IPS-NIHi7 (cell line): ENCODE measurements around the gene ADM5.
A peak's percentile ranks its signal among the peaks of the same experiment; 100 is the strongest.

Experiments
- DNase-seq: peaks from one replicate; pipeline ENCODE4 v3.0.0; 2012; ENCODE audit warnings: mixed read lengths; ENCODE audit errors: extremely low spot score

Gene ADM5, protein sequence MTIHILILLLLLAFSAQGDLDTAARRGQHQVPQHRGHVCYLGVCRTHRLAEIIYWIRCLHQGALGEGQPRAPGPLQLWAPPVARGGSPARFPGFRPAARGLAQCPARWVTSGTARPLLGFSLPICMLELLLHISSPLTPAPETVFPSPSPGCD

DNA sequence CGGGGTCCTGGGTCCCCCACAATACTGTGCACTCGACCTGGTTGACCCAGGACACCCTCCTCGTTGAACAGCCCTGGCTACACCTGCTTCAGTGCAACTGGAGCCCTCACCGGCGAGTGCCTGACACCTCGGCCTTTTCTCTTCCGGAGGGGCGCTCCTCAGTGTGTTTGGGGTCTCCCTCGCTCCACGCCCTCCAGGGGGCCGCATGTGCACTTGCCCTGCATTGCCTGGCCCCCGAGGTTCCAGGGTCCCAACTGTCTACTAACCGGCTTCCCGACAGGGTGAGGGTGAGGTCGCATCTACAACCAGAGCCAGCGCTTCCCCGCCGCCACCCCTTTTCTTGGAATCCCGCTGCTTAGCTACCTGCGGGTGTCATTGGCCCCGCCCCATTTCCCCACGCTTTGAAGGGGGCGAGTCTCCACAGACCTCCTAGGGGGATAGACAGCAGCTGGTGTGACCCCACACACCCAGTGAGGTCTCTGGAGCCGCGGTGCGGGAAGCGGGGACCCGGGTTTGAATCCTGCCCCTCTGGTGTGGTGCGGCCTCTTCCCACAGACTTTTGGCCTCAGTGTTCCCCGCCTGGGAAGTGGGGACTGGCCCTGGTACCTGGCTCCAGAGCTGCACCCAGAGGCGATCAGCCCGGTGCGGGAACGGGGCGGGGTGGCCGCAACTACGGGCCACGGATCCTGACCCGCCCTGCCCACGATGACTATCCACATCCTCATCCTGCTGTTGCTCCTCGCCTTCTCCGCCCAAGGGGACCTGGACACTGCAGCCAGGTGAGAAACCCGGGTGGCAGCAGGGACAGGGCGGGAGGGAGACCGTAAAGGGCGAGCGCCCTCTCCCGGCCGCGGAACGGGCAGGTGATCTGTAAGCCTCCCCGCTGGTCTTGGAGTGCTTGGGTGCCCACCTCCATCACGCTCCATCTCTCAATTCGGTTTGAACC, at the start of gene ADM5:
ADM5 (plus strand) TSS at position 462 of the 946 bp plus-strand sequence; CDS start at position 706, 244 bp downstream.
- DNase-seq: peak; percentile 64

DNA sequence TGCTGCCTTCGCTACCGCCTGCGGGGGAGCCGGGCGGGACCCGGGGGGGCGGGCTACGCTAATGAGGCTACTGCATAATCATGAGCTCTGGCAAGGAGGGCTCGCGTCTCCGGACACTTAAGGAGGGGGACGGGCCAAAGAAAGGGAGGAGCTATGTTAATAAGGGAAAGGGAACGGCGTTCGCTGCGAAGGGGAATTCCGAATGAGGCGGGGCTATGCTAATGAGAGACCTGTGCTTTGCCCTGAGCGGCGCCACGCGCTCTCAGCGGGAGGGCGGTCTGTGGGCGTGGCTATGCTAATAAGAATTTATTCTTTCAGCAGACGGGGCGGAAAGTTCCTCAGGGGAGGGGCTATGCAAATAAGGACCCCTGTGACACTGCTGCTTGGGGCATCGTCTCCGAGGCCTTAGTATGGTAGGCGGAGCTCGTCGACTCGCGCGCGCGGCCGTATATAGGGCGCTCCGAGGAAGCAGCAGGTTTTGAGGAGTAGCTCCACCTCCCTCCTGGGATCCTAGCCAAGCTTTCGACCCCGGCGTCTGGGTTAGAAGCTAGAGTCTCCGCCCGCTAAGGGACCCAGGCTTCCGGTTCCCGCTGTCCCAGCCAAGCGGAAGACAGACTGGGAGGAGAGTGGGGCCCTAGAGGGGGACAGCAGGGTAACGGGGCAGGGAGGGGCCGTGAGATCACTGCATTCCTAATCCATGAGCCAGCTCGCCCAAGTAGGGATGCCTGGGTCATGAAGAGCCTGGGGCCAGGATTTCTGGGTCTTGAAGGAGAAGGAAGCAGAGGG, 49.1 kb upstream of the ADM5 start, which contains the start of gene RRAS:
RRAS (minus strand) TSS at position 31 of the 786 bp plus-strand sequence. CDS start 45 bp downstream, outside the sequence.
- DNase-seq: peak; percentile 96

DNA sequence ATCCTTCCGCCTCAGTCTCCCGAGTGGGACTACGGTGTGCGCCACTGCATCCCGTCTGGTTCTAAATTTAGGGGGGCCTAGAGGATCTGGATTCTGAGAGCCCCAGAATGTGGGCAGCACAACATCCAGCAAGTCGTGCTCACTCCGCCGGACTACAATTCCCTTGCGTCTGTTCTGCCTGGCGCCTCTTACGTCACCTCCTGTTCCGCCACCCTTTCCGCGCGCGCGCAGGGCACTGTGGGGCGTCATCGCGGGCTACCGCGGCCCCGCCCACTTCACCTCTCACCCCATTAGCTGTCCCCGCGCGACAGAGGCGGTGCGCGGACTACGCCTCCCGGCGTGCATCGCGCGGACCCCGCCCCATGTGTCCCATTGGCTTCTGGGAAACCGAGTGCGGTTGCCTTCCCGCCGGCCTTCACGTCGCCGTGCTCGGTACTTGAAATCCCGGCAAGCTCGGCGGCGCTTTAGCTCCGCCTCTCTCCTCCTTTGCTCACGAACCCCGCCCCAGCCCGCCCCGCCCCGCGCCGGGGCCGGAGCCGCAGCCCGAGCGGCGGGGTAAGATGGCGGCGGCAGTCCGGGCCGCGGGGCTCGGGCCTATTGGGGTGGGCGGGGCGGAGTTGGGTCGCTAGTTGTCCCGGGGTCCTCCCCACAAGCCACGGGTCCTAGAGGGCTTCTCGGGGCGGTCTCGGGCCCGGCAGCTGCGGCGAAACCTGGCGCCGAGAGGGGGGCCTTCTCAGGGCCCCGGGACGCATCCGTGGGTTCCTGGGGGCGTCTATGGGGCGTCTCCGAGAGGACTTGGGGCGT, 47.5 kb upstream of the ADM5 start, which contains the start of gene SCAF1:
SCAF1 (plus strand) TSS at position 522 of the 804 bp plus-strand sequence. CDS start 2,818 bp downstream, outside the sequence.
- DNase-seq: peak; percentile 95

DNA sequence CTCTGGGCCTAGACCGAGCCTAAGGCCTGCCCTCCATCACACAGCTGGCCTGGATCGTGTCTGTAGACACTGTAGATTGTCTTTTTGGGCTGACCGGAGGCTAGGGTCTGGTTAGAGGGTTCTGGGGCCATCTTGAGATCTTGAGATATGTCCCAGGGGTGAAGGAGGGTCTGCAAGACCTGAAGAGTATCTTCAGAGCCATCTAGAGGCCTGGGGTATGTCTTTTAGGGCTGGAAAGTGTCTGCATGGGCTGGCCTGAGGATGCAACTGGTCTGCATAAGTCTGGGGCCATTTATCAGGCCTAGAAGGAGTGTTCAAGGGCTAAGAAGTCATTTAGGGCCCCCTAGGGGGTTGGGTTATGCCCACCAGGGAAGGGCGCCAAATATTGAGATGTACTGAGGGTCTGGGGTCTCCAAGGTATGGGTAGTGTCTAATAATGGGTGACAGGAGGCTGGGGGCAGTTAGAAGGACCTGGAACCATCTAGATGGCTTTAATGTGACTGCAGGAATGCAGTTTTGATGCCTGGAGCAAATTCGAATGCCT, 46.8 kb upstream of the ADM5 start:
- no peak for DNase-seq

DNA sequence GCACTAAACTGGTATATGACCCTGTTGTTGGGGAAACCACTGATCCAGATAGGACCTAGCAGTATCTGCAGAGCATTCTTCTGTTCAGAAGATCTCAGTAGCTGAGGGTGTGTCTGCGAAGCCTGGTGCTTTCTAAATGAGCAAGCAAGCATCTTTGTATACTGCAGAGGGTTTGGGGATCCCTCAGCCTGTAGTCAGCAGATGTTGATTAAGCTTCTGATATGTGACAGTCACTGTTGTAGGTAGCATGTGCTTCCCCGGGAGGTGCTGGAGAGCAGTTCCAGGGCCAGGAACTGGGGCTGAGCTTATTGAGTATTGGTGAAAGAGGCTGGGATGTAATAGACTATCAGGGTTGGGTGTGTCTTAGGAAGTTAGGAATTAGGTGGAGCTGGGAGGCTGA, 45.9 kb upstream of the ADM5 start:
- DNase-seq: no peak

DNA sequence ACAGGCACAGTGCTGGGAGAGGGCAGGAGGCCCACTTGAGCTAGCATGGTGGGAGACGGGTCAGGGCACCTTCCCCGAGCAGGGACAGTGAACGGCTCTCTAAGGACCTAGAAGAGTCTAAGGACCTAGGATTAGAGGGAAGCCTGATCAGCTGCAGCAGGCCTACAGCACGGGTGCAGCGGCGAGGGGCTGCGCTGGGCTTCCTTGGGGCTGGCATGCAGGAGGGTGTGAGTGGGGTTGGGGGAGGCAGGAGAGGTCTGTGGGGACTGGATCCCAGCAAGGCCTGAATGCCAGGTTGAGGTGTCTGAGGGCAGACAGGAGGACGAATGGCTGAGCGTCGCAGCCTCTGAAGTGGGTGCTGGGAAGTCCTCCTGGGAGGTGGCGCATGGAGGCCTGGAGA, 43.8 kb upstream of the ADM5 start:
- DNase-seq: no peak

DNA sequence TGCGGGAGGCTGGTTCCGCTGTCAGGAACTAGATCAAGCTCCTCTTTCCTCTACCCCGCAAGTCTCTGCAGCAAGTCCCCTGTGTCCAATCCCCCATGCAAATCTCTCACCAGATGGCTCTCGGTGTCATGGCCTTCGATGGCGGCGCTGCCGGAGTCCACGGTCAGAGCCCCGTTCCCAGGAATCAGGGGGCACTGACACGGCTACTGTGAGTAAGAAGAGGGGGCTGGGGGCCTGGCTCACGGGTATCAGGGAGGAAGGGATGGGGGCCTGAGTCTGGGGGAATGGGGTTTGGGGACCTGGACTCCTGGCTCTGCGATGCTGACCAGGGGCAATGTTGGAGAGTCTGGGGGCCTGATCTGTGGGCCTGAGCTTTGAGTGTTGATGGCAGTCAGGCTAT, 43.4 kb upstream of the ADM5 start:
- no peak for DNase-seq

DNA sequence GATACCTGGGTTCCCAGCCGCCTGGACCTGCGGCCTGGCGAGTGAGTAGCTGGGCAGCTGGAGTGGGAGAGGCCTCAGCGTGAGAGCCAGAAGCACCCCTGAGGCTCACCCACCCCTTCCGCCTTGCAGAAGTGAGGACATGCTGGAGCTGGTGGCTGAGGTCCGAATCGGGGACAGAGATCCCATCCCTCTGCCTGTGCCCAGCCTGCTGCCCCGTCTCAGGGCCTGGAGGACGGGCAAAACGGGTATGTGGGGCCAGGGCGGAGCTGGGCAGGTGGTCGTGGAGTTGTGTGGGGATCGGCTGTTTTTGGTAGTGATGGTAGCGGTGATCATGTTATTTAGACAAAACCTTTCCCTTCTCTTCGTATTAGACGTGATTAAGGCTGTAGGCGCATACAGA, 42.8 kb upstream of the ADM5 start:
- DNase-seq: no peak

DNA sequence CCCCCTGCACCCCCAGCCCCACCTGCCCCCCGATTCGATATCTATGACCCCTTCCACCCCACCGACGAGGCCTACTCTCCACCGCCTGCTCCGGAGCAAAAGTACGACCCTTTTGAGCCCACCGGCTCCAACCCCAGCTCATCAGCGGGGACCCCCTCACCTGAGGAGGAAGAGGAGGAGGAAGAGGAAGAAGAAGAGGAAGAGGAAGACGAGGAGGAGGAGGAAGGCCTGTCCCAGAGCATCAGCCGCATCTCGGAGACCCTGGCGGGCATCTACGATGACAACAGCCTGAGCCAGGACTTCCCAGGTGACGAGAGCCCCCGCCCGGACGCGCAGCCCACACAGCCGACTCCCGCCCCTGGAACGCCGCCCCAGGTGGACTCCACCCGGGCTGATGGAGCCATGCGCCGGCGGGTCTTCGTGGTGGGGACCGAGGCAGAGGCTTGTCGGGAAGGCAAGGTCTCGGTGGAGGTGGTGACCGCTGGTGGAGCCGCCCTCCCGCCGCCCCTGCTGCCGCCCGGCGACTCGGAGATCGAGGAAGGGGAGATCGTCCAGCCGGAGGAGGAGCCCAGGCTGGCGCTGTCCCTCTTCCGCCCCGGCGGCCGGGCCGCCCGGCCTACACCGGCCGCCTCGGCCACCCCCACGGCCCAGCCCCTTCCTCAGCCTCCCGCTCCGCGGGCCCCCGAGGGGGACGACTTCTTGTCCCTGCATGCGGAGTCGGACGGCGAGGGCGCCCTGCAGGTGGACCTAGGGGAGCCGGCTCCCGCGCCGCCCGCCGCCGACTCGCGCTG, 38.2 kb upstream of the ADM5 start:
- no peak for DNase-seq

DNA sequence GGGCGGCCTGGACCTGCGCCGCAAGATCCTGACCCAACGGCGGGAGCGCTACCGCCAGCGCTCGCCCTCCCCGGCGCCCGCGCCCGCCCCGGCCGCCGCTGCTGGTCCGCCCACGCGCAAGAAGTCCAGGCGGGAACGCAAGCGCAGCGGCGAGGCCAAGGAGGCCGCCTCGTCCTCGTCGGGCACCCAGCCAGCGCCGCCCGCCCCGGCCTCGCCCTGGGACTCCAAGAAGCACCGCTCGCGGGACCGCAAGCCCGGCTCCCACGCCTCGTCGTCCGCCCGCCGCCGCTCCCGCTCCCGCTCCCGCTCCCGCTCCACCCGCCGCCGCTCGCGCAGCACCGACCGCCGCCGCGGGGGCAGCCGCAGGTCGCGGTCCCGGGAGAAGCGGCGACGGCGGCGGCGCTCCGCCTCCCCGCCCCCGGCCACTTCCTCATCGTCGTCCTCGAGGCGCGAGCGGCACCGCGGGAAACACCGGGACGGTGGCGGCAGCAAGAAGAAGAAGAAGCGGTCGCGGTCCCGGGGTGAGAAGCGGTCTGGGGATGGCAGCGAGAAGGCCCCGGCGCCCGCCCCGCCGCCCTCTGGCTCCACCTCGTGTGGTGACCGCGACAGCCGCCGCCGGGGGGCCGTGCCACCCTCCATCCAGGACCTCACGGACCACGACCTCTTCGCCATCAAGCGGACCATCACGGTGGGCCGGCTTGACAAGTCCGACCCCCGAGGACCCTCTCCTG, 37.4 kb upstream of the ADM5 start:
- DNase-seq: no peak

DNA sequence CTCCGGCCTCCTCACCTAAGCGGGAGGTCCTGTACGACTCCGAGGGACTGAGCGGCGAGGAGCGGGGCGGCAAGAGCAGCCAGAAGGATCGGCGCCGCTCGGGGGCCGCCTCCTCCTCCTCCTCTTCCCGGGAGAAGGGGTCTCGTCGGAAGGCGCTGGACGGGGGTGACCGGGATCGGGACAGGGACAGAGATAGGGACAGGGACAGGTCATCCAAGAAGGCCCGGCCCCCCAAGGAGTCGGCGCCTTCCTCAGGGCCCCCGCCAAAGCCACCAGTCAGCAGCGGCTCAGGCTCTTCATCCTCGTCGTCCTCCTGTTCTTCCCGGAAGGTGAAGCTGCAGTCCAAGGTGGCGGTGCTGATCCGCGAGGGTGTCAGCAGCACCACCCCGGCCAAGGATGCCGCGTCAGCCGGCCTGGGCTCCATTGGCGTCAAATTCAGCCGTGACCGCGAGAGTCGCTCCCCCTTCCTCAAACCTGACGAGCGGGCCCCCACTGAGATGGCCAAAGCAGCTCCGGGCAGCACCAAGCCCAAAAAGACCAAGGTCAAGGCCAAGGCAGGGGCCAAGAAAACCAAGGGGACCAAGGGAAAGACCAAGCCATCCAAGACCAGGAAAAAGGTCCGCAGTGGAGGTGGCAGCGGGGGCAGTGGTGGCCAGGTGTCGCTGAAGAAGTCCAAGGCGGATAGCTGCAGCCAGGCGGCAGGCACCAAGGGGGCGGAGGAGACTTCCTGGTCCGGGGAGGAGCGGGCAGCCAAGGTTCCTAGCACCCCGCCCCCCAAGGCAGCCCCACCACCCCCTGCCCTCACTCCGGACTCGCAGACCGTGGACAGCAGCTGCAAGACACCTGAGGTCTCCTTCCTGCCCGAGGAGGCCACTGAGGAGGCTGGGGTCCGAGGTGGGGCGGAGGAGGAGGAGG, 36.6 kb upstream of the ADM5 start:
- DNase-seq: no peak

DNA sequence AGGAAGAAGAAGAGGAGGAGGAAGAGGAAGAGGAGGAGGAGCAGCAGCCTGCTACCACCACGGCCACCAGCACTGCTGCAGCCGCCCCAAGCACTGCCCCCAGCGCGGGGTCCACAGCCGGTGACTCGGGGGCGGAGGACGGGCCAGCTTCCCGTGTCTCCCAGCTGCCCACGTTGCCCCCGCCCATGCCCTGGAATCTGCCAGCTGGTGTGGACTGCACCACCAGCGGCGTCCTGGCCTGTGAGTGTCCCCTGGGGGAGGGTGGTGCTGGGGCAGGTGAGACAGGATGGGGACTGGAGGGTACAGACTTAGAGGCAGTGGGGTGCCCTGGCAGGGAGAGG, 36.0 kb upstream of the ADM5 start:
- DNase-seq: no peak

DNA sequence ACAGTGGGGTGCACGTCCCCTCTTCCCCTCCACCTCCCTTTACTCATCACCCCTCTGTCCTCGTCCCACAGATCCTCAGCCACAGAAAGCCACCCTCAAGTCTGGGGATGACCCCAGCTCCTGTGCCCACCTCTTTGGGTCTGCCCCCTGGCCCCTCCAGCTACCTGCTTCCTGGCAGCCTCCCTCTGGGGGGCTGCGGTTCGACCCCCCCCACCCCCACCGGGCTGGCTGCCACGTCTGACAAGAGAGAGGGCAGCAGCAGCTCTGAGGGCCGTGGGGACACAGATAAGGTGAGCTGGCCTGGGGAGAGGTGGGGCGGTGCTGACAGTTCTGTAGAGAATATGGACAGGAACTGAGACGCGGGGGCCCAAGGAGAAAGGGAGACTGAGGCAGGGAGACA, 34.8 kb upstream of the ADM5 start:
- DNase-seq: no peak

DNA sequence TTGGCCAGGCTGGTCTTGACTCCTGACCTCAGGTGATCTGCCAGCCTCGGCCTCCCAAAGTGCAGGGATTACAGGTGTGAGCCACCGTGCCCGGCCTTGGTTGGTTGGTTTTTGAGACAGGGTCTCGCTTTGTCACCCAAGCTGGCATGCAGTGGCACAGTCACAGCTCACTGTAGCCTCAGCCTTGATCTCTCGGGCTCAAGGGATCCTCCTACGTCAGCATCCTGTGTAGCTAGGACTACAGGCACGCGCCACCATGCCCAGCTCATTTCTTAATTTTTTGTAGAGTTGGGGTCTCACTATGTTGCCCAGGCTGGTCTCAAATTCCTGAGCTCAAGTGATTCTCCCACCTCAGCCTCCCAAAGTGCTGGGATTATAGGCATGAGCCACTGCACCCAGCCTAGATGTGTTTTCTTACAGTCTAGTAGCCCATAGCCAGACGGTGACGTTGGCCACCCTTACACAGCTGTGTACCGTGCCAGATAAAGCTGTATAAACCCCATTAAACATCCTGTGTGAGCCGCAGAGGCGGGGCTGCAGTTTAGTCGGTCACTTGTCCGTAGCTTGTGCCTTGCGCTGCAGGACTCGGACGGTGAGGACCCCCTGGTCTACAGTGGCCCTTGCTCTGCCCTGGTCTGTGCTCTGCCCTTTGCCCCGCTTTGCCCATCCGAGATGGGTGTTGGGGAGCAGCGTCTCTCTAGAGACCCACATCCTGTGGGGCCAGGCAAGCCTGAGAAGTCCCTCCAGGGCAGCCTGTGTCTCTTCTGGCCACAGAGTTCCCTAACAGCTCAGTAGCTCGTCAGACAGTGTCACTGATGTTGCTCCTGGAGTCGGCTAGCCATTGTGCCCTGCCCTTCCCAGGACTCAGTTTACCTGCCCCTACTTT, 33.6 kb upstream of the ADM5 start:
- no peak for DNase-seq

DNA sequence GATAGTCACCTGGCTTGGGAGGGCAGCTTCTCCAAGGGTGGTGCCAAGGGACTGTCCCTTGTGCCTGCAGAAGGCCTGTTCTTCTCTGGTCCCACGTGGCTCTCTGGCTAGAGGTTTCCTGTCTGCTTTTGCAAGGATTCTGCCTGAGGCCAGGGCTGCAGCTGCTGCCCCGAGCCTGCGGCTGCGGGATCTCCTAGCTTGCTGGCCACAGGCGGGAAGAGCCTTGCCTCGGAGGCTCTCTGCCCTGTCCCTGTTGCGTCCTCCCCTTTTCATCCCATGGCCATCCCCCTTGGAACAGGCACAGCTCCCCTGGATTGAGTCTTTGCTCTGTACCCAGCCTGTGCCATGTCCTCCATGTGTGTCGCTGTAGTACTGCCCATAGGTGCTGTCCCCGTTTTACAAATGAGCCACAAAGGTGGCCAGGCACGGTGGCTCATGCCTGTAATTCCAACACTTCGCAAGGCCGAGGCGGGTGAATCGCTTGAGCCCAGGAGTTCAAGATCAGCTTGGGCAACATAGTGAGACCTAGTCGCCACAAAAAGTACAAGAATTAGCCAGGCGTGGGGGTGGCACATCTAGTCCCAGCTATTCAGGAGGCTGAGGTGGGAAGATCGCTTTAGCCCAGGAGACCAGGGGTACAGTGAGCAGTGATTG, 32.8 kb upstream of the ADM5 start:
- DNase-seq: no peak

DNA sequence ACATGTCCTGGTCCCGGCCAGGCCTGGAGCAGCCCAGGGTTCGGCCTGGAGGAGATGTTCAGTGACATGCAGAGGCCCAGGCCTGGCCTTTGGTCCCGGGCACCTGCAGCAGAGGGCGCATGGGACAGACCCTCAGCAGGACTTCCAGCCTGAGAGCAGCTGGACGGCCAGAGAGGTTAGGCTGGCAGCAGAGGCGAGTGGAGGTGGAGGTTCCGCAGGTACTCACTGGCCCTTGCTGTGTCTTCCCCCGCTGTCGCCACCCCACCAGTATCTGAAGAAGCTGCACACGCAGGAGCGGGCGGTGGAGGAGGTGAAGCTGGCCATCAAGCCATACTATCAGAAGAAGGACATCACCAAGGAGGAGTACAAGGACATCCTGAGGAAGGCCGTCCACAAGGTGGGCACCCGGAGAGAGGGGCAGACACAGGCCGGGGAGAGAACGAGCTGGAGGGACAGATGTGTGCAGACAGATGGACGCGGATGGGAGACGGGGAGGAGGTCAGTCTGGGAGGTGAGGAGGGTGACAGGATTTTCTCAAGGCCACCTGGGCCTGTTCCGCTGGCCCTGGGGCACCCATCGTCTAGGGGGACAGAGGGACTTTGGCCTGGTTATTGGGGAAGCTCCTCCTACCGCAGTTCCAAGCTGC, 31.8 kb upstream of the ADM5 start:
- DNase-seq: no peak

DNA sequence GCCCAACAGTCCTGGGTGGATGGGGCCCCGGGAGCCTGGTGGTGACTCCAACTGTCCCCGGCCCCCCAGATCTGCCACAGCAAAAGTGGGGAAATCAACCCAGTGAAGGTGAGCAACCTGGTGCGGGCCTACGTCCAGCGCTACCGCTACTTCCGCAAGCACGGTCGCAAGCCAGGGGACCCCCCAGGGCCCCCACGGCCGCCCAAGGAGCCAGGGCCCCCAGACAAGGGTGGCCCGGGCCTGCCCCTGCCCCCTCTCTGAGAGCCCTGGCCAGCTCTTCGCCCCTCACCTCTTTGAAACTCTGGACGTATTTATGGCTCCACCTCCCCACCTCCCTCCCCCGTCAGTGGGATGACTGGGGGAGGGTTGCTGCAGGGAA, 31.3 kb upstream of the ADM5 start:
- no peak for DNase-seq
